Astrocyte (in vitro differentiated cells and primary cell): ENCODE data around the gene HIBADH.

ENCODE experiments used
- CTCF ChIP-seq: IDR thresholded peaks from 2 replicates; pipeline ENCODE4 v1.5.1; 2011; ENCODE audit warnings: low read depth, mild to moderate bottlenecking, inconsistent platforms, low read length, moderate library complexity; ENCODE audit not compliant: insufficient read depth
- EZH2 ChIP-seq: IDR thresholded peaks from 2 replicates; pipeline ENCODE4 v1.6.1; 2012; ENCODE audit warnings: mild to moderate bottlenecking, low read length, inconsistent platforms; ENCODE audit not compliant: insufficient read depth

- TF ChIP-seq CTCF (no peak), EZH2 (no peak)
Measured at GRCh38 chr7:27526131-27526530, 136.6 kb downstream of the HIBADH start.
